K562 (cell line): ENCODE measurements around the gene PRKCB. TPM values are rescaled to one million over a fixed set of nuclear protein-coding genes. Genes with fewer than 3 reads are reported as not detected.

Experiments
- ATAC-seq: fragments of 200-7000 bp; cut with Tn5 transposase; 3 replicates; pipeline ENCODE4 v1.9.1; 2020; ENCODE audit warnings: moderate library complexity
- BruUV-seq: library from RNA; stranded (reverse); fragments of 400-500 nt; replicated peaks from 2 replicates; lab custom pipeline; 2021; lab: Mats Ljungman, UMichigan
- CTCF ChIA-PET: fragments of 300-600 bp; formaldehyde crosslinking; extraction: SDS; loops from one replicate; lab custom pipeline; 2021; ENCODE audit warnings: low intra/inter-chr PET ratio; lab: Yijun Ruan, JAX
- POLR2A ChIA-PET: fragments of 300-600, 350-650 bp; sonication (Branson Sonifier 250); formaldehyde crosslinking; extraction: SDS; loops from one replicate; lab custom pipeline; 2021; ENCODE audit warnings: antibody characterized with exemption, inconsistent platforms; lab: Yijun Ruan, JAX
- DNase-seq, 4 experiments: peaks; one replicate each; pipeline versions ENCODE4 v3.0.0 to v3.0.0-alpha.2; 2011 to 2018; ENCODE audit warnings: low spot score in 3 of 4, mixed read lengths in 3 of 4; ENCODE audit errors: extremely low read depth in 1 of 4
- FAIRE-seq: peaks from 2 replicates; lab custom pipeline; 2011; peaks lifted over from hg19 to GRCh38; lab: Jason Lieb, UNC
- H2AFZ ChIP-seq: 2 replicates; pipeline ENCODE4 v1.6.0; 2011; ENCODE audit warnings: low read depth, low read length, control low read depth, inconsistent platforms
- H3K27ac ChIP-seq: fragments of 200-600 bp; 3 replicates; pipeline ENCODE4 v1.8.0; 2011; ENCODE audit warnings: low read depth, mild to moderate bottlenecking, control low read depth, inconsistent platforms, low read length, moderate library complexity, mixed read lengths; ENCODE audit errors: extremely low read depth
- H3K27me3 ChIP-seq, 2 experiments: fragments of 300-600 bp in 1 of 2; 2 replicates in 1 of 2; 3 replicates in 1 of 2; pipeline versions ENCODE4 v1.6.0 to v1.8.0; 2011; ENCODE audit warnings: inconsistent platforms in 2 of 2, low read length in 2 of 2, mild to moderate bottlenecking in 1 of 2, mixed read lengths in 1 of 2, moderate library complexity in 1 of 2; ENCODE audit not compliant: control insufficient read depth in 2 of 2, insufficient read depth in 2 of 2
- H3K36me3 ChIP-seq: fragments of 300-600 bp; 3 replicates; pipeline ENCODE4 v1.8.0; 2011; ENCODE audit warnings: mild to moderate bottlenecking, low read length, inconsistent platforms; ENCODE audit not compliant: control insufficient read depth, insufficient read depth
- H3K4me1 ChIP-seq, 2 experiments: fragments of 200-600 bp in 1 of 2; replicated peaks in 1 of 2; 2 replicates in 1 of 2; 3 replicates in 1 of 2; pipeline versions ENCODE4 v1.5.1 to v1.8.0; 2011; ENCODE audit warnings: inconsistent platforms in 2 of 2, low read length in 2 of 2, mild to moderate bottlenecking in 1 of 2, mixed read lengths in 1 of 2, moderate library complexity in 1 of 2; ENCODE audit not compliant: control insufficient read depth in 2 of 2, insufficient read depth in 2 of 2
- H3K4me2 ChIP-seq: 2 replicates; pipeline ENCODE4 v1.6.1; 2011; ENCODE audit warnings: low read length, control low read depth, inconsistent platforms, mixed read lengths; ENCODE audit not compliant: insufficient read depth
- H3K4me3 ChIP-seq: fragments of 200-600 bp; sonication (generic), shearing (Covaris generic); 2 replicates; pipeline ENCODE4 v1.5.1; 2016; ENCODE audit warnings: control low read depth, inconsistent platforms
- H3K79me2 ChIP-seq: fragments of 200-600 bp; 3 replicates; pipeline ENCODE4 v1.8.0; 2011; ENCODE audit warnings: low read length, inconsistent platforms; ENCODE audit not compliant: control insufficient read depth, insufficient read depth
- H3K9ac ChIP-seq, 2 experiments: 2 replicates each; pipeline versions ENCODE4 v1.6.0 to v1.6.1; 2011; ENCODE audit warnings: low read depth in 2 of 2, low read length in 2 of 2, control low read depth in 1 of 2, inconsistent platforms in 1 of 2, mild to moderate bottlenecking in 1 of 2, mixed read lengths in 1 of 2; ENCODE audit not compliant: insufficient read depth in 1 of 2
- H3K9me1 ChIP-seq: one replicate; pipeline ENCODE4 v1.6.0; 2011; ENCODE audit warnings: inconsistent platforms, mild to moderate bottlenecking, low read length, moderate library complexity; ENCODE audit not compliant: control insufficient read depth, insufficient read depth
- H3K9me3 ChIP-seq: replicated peaks from 2 replicates; pipeline ENCODE4 v1.5.1; 2011; ENCODE audit warnings: low read depth, low read length, inconsistent platforms; ENCODE audit not compliant: control insufficient read depth, insufficient read depth
- H4K20me1 ChIP-seq: replicated peaks from 2 replicates; pipeline ENCODE4 v1.6.1; 2011; ENCODE audit warnings: low read length, inconsistent platforms, mixed read lengths; ENCODE audit not compliant: control insufficient read depth, insufficient read depth
- BDP1 ChIP-seq: IDR thresholded peaks from 3 replicates; pipeline ENCODE4 v1.6.1; 2011; ENCODE audit not compliant: insufficient read length, insufficient read depth
- BRD9 ChIP-seq: fragments of 450-650 bp; IDR thresholded peaks from 2 replicates; pipeline ENCODE4 v1.6.1; 2018; ENCODE audit warnings: low read depth; ENCODE audit not compliant: partially characterized antibody
- FOXA3 ChIP-seq, 2 experiments: fragments of 450-650 bp in 1 of 2; sonication (generic) in 1 of 2; formaldehyde crosslinking; IDR thresholded peaks in 1 of 2; conservative IDR thresholded peaks in 1 of 2; 2 replicates each; pipeline versions ENCODE4 v1.4.0 to v1.8.0; 2020 to 2022; ENCODE audit warnings: mild to moderate bottlenecking in 2 of 2, missing genetic modification reagents in 1 of 2
- HNRNPK ChIP-seq: fragments of 200-400 bp; formaldehyde crosslinking; IDR thresholded peaks from one replicate; pipeline ENCODE4 v1.6.1; 2018; ENCODE audit warnings: mild to moderate bottlenecking, low read depth, low read length; ENCODE audit not compliant: poor library complexity, severe bottlenecking
- JUNB ChIP-seq: fragments of 450-650 bp; formaldehyde crosslinking; conservative IDR thresholded peaks from 2 replicates; pipeline ENCODE4 v1.4.0; 2020; ENCODE audit warnings: mild to moderate bottlenecking
- SMAD4 ChIP-seq: fragments of 250-450 bp; sonication (Bioruptor Pico); conservative IDR thresholded peaks from 2 replicates; pipeline ENCODE4 v1.8.0; 2021; ENCODE audit warnings: inconsistent platforms, mild to moderate bottlenecking, moderate library complexity
- SRSF9 ChIP-seq: fragments of 200-400 bp; formaldehyde crosslinking; IDR thresholded peaks from 2 replicates; pipeline ENCODE4 v1.6.1; 2017; ENCODE audit warnings: low read depth, low read length, borderline replicate concordance
- ZNF668 ChIP-seq: fragments of 250-450 bp; sonication (Bioruptor Pico); IDR thresholded peaks from 2 replicates; pipeline ENCODE4 v1.8.0; 2022; ENCODE audit warnings: mild to moderate bottlenecking, inconsistent platforms
- WGBS: fragments of 100-300 bp; shearing (Covaris generic); methylation state at CpG from one replicate; pipeline ENCODE4 v1.1.6; 2016; ENCODE audit warnings: low coverage, mixed read lengths; ENCODE audit not compliant: insufficient coverage; ENCODE audit errors: missing lambda C conversion rate; 5-methylcytosine and 5-hydroxymethylcytosine counted together
- in situ Hi-C: fragments of 300-500 bp; cut with MboI; formaldehyde crosslinking; loops from 4 replicates; pipeline ENCODE4 v1.15.0; 2018; ENCODE audit warnings: inconsistent platforms, mixed read lengths
- intact Hi-C: fragments of 100-400 bp; cut with micrococcal nuclease; formaldehyde crosslinking; loops from 2 replicates; pipeline ENCODE4 v1.14.2; 2022
- polyA plus RNA-seq, 8 experiments: library from polyadenylated mRNA; depleted of rRNA in 4 of 8; stranded (reverse) in 5 of 8; unstranded in 3 of 8; fragments of >200 nt; fragmentation: Nextera tagmentation in 2 of 8; fragmentation: Illumina TruSeq in 1 of 8; extraction: Ambion mirVana in 2 of 8; extraction: Trizol in 1 of 8; gene quantifications; 2 replicates each; pipeline versions ENCODE4 v1.2.1 to v1.2.3, GENCODE V29; 2011 to 2014; ENCODE audit warnings: inconsistent platforms in 1 of 8, missing spikeins in 1 of 8
- total RNA-seq, 7 experiments: library from RNA; depleted of rRNA in 6 of 7; stranded (reverse); fragments of >200 nt in 6 of 7; fragmentation: Illumina TruSeq in 2 of 7; extraction: Trizol in 2 of 7; gene quantifications; 2 replicates each; pipeline versions ENCODE4 v1.2.1 to v1.2.3, GENCODE V29; 2011 to 2021; ENCODE audit warnings: low replicate concordance in 1 of 7
- TF ChIP-seq, protein P1 (sequence below): fragments of 450-650 bp; IDR thresholded peaks from 2 replicates; pipeline ENCODE4 v1.6.1; 2017; ENCODE audit warnings: antibody characterized with exemption
- TF ChIP-seq, protein P2 (sequence below): fragments of 150-350 bp; conservative IDR thresholded peaks from 2 replicates; pipeline ENCODE4 v1.6.1; 2014; ENCODE audit warnings: low read length
- TF ChIP-seq, protein P3 (sequence below): fragments of 250-450 bp; sonication (Bioruptor Pico); IDR thresholded peaks from 2 replicates; pipeline ENCODE4 v1.8.0; 2021; ENCODE audit warnings: moderate library complexity, mild to moderate bottlenecking, inconsistent platforms
- TF ChIP-seq, protein P4 (sequence below): fragments of 250-450 bp; sonication (Bioruptor Pico); IDR thresholded peaks from 2 replicates; pipeline ENCODE4 v1.9.0; 2021; ENCODE audit warnings: mild to moderate bottlenecking

PRKCB gene
- total and polyA plus RNA-seq, 9 of the 15 experiments (the other 6 are each of a cell fraction or from before 2014, with no cell fraction given): 49.9 to 276 (median 148) TPM

DNA sequence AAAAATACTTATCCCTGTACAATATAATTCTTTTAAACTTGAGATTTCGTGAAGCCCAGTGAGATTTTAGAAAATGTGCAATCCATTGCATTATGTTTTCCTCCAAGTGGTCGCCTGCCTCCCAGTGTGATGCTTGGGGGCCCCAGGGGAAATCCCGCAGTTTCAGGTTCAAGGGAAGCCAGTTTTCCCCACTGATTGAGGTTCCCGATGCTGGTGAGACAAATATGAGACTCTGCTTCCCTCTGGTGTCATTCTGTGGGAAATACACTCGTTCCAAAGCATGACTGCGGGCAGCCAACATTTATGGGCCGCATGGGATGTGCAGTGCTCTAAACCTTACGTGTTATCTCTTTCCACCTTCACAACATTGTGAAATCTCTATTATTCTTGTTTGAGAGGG is 200.8 kb downstream of the PRKCB start (continued):
- TF ChIP-seq, protein P1, sequence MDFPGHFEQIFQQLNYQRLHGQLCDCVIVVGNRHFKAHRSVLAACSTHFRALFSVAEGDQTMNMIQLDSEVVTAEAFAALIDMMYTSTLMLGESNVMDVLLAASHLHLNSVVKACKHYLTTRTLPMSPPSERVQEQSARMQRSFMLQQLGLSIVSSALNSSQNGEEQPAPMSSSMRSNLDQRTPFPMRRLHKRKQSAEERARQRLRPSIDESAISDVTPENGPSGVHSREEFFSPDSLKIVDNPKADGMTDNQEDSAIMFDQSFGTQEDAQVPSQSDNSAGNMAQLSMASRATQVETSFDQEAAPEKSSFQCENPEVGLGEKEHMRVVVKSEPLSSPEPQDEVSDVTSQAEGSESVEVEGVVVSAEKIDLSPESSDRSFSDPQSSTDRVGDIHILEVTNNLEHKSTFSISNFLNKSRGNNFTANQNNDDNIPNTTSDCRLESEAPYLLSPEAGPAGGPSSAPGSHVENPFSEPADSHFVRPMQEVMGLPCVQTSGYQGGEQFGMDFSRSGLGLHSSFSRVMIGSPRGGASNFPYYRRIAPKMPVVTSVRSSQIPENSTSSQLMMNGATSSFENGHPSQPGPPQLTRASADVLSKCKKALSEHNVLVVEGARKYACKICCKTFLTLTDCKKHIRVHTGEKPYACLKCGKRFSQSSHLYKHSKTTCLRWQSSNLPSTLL: no peak

DNA sequence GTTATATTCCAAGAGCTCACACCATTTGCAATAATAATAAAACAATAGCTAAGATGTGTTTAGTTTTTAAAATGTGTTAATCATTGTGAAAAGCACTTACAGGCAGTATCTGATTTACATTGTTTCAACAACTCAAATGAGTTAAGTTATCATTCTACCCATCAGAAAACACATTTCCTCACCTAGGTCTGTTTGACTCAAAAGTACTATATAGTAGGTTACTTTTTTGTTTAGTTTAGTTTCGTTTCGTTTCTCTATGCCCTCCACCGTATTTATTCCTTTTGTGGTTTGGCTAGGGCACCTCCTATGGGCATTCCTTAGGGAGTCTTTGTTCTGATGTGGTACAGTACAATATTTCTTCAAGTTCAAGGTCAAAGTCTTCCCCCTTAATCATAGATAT is 201.6 kb downstream of the PRKCB start:
- no peak for FAIRE-seq
- in situ Hi-C loops (loop anchor here (10.0 kb wide), 1 partner anchor 303 kb away; no protein-coding TSS in a partner anchor), intact Hi-C loops (loop anchor here (2.0 kb wide), 1 partner anchor 295 kb away; no protein-coding TSS in a partner anchor)
- Histone ChIP-seq H3K27ac (no peak overlapping the region), H3K27me3 (no peaks in the 10 kb centered on the region; a peak in 1 of 5 replicates), H3K79me2 (peaks cover 2% of the 10 kb centered on the region; the same call in 1 of the 3 replicates), H3K9me1 (peaks cover 2% of the 10 kb centered on the region), H3K4me1 (peaks cover 0 to 3% of the 10 kb centered on the region in 2 experiments; a peak in 2 of 5 replicates), H3K36me3 (peaks cover 89% of the 10 kb centered on the region), H4K20me1 (no peaks in the 10 kb centered on the region; the same call in 1 of the 2 replicates), H3K9ac (no peak overlapping the region), H3K4me3 (no peak overlapping the region), H3K9me3 (no peaks in the 10 kb centered on the region), H2AFZ (no peak overlapping the region), H3K4me2 (no peak overlapping the region)
- ATAC-seq: no peak
- BruUV-seq: no TSS peak
- 100% methylated on average over 3 of the region's 3 CpGs for WGBS
- POLR2A ChIA-PET: no interaction called here
- no peak for DNase-seq
- CTCF ChIA-PET: interaction anchor here (1.1 to 2.2 kb wide), 3 partner anchors 237 to 856 kb away, joined by 5 to 20 read pairs (median 8); no protein-coding TSS in a partner anchor
- no peak for TF ChIP-seq JUNB (CRISPR knock-in tag)
- TF ChIP-seq, protein P2, sequence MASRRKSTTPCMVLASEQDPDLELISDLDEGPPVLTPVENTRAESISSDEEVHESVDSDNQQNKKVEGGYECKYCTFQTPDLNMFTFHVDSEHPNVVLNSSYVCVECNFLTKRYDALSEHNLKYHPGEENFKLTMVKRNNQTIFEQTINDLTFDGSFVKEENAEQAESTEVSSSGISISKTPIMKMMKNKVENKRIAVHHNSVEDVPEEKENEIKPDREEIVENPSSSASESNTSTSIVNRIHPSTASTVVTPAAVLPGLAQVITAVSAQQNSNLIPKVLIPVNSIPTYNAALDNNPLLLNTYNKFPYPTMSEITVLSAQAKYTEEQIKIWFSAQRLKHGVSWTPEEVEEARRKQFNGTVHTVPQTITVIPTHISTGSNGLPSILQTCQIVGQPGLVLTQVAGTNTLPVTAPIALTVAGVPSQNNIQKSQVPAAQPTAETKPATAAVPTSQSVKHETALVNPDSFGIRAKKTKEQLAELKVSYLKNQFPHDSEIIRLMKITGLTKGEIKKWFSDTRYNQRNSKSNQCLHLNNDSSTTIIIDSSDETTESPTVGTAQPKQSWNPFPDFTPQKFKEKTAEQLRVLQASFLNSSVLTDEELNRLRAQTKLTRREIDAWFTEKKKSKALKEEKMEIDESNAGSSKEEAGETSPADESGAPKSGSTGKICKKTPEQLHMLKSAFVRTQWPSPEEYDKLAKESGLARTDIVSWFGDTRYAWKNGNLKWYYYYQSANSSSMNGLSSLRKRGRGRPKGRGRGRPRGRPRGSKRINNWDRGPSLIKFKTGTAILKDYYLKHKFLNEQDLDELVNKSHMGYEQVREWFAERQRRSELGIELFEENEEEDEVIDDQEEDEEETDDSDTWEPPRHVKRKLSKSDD: no peak
- no peak for TF ChIP-seq HNRNPK
- TF ChIP-seq SMAD4 (CRISPR knock-in tag): no peak
- no peak for TF ChIP-seq ZNF668 (CRISPR knock-in tag)
- no peak for TF ChIP-seq BRD9
- TF ChIP-seq SRSF9: no peak
- TF ChIP-seq, protein P3, sequence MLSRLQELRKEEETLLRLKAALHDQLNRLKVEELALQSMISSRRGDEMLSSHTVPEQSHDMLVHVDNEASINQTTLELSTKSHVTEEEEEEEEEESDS (CRISPR knock-in tag): no peak
- TF ChIP-seq, protein P4, sequence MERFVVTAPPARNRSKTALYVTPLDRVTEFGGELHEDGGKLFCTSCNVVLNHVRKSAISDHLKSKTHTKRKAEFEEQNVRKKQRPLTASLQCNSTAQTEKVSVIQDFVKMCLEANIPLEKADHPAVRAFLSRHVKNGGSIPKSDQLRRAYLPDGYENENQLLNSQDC (CRISPR knock-in tag): no peak
- no peak for TF ChIP-seq FOXA3 (CRISPR knock-in tag; conservative IDR thresholded peaks at IDR 0.05 in 1 of 2, IDR thresholded peaks at IDR 0.05 in 1 of 2)
- no peak for TF ChIP-seq BDP1
